T47D (cell line): Measurements from ENCODE around the gene SLC2A4RG.

ENCODE experiments used
- DNase-seq, 2 experiments: peaks; one replicate each; pipeline versions ENCODE4 v3.0.0 to v3.0.0-alpha.2; 2011 to 2012; ENCODE audit warnings: low read depth in 1 of 2, low spot score in 1 of 2
- JUND ChIP-seq: IDR thresholded peaks from 2 replicates; pipeline ENCODE4 v1.6.1; 2012; ENCODE audit warnings: low read depth
- in situ Hi-C: cut with HindIII; loops from 2 replicates; pipeline ENCODE4 v1.10.0; 2016; ENCODE audit warnings: low sequenced_read_pairs, low pct_unique_long_range_greater_than_20kb

Gene SLC2A4RG

DNA sequence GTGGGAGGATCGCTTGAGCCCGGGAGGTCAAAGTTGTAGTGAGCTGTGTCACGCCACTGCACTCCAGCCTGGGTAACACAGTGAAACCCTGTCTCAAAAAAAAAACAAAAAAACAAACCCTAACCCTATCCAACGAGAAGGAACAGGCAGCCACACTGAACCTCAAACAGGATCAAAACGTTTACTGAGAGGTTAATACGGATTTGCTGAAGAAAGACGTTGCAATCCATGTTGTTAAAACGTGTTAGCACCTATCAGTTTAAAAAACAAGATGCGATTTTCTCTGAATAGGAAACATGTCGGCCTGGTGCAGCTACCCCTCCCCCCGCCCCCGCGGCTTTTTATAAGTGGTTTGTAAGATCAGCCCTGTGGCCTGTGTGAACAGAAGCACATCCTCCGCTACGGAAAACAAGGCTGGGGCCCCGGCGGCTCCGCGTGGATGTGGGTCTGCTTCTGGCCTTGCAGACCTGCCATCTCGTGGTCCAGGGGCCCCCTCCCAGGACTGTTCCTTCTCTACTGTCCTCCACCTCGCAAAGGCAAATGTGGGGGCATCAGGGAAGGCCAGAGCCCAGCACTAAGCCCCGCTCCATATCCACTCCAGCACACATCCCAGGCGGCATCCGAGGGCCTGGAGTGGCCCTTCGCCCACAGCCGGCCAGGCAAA lies 11.4 kb downstream of the SLC2A4RG start:
- DNase-seq: no peak
- in situ Hi-C loops: no loop called here
- no peak for TF ChIP-seq JUND

DNA sequence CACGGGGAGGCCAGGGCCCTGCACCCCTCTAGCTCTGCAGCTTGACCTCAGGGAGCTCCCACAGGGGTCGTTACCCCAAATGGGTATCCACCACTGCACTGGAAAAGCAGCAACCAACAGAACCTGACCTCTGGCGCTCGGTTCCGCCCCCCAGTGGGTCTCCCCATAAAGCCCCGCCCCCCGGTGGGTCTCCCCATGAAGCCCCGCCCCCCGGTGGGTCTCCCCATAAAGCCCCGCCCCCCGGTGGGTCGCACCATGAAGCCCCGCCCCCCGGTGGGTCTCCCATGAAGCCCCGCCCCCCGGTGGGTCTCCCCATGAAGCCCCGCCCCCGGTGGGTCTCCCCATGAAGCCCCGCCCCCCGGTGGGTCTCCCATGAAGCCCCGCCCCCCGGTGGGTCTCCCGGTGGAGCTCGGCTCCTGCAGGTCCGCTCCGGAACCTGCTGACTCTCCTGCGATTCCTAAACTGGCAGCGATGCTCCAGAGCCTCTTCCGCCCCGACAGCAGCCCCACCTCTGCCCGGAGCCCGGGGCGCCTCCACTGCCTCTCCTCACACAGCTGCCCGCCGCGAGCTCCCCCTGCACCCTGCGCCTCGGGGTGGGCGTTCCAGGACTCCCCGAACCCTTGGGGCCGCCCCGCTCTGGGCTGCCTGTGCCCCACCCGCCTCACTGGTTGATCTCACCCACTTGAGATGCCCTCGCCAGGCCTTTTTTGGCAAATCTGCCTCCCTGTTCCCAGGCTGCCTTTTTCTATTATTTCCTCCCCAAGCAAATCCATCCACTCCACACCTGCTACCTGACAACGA lies 12.1 kb downstream of the SLC2A4RG start:
- no peak for DNase-seq
- in situ Hi-C loops: no loop called here
- no peak for TF ChIP-seq JUND

DNA sequence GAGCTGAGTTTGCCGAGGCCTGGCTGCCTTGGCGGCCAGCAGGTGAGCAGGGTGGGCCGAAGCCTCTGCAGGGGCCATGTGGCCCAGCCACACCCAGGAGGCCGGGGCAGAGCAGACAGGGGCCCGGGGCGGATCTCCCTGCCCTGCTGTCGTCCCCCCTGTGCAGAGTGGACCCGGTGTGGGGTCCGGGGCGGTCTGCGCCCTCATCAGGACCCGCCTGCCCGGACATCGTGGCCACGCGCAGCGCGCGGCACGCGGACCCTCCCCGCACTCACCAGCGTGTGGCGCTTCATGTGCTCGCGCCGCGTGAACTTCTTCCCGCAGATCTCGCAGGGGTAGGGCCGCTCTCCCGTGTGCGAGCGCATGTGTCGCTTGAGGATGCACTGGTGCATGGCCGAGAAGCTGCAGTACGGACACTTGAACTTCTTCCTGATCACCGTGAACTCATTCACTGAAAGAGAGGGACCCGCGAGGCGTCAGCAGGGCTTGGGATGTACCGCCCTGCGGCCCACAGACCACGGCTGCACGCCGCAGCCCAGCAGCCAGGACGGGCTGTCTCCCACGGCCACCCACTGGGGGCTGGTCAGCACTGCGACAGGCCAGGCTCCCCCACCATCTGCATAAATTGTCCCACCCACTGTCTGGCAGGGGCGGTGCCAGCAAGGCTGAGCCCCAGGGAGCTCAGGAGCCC lies 13.0 kb downstream of the SLC2A4RG start:
- in situ Hi-C loops: no loop called here

DNA sequence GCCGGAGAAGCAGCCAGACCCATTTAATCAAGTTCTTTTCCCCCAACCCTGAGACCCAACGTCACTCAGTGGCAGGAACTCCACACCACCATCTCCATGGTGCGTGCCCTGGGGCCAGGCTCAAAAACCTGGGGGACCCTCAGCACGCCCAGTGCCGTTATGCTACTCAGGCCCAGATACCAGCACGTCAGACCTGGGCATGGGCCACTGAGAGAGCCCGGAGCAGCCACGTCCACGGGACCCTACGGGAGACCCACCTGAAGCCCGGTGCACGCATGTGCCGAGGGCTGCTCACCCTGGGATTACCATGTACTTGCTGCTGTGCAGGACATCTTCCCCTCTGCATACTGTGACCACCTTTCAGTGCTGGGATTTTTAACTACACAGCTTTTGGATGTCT lies 13.8 kb downstream of the SLC2A4RG start:
- no peak for TF ChIP-seq JUND
- no peak for DNase-seq
- in situ Hi-C loops: no loop called here

More for the DNA sequence above, 13.0 kb downstream of the SLC2A4RG start:
- TF ChIP-seq JUND: no peak
- no peak for DNase-seq

DNA sequence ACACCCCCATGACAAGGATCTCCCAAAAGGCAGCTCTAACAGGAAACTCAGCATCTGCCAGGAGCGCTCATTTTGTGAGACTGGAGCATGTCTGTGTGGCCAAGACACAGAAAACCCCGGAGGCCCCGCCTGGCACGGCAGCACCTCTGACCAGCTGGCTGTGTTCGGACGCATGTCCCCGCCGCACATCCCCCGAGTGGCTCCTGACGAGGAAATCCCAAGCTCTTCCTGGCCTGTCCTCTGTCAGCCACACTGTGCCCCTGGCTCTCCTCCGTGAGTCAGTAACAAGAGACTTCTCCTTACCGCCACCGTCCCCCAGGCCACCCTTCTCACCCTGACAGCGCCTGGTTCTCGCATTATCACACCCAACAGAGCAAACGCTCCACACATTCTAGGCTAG lies 14.4 kb downstream of the SLC2A4RG start:
- no peak for DNase-seq
- in situ Hi-C loops: no loop called here
- TF ChIP-seq JUND: no peak

DNA sequence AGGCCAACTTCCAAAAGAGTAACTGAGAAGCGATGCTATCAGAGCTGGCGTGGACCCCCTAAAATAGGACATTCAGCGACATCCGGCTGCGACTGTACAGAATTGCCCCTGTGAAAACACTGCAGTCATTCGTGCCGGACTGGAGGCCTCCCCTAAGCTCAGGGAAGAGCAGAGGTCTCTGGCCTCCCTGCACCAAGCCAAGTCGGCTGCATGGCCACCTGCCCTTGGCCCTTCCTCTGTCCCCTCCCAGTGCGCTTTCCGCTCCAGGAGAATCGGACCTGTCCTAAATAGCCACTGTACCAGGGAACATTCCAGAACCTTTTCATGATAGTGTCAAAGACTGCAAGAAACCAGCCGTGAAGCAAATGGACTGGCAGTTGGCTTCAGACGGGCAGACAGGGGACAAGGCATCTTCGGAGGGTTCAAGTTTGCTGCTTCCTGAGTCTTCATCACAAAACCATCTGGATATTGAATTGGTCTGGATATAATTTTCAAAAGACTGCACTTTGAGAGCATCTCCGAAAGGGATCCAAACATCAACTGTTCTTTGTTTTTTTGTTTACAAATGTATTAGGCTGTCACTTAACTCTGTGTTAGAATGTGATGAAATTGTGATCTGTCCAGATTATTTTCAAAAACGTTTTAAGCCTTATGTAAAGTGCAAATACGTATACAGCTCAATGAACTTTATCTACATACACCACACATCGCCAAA lies 16.5 kb downstream of the SLC2A4RG start:
- no peak for TF ChIP-seq JUND
- DNase-seq: peak in 1 of 2 experiments; percentile 44
- in situ Hi-C loops: no loop called here

DNA sequence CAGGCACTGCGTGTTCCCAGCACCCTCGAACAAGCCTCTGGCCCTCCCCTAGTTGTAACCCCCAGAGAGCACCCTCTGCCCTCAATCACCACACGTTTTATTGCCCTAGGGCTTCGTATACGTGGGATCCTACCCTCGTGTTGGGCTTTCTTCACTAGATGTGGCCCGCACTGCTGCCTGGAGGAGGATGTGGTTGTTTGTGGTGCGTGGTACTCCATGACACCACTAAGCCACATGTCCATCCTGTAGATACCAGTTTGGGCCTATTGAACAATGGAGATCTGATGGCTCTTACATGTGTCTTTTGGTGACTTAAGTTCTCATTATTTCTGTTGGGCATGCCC lies 17.0 kb downstream of the SLC2A4RG start:
- DNase-seq: no peak
- in situ Hi-C loops: no loop called here

DNA sequence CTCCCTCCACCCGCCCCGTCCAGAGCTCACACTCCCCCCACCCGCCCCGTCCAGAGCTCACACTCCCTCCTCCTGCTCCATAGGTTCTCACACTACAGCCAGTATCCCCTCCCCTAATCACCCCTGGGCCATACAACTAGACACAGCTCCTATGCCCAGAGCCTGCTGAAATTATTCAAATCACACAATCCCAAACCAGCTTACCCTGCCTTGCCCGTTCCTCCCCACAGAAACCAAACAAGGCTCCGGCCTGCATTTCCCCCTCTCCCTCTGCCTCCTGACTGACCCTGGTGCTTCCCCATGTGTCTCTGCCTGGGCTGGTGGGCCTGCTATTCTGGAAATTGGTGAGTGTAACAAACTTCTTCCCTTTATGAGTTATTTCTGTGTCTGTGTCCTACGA lies 18.6 kb downstream of the SLC2A4RG start:
- no peak for DNase-seq
- in situ Hi-C loops: no loop called here
- no peak for TF ChIP-seq JUND

More for the DNA sequence above, 17.0 kb downstream of the SLC2A4RG start:
- TF ChIP-seq JUND: no peak

DNA sequence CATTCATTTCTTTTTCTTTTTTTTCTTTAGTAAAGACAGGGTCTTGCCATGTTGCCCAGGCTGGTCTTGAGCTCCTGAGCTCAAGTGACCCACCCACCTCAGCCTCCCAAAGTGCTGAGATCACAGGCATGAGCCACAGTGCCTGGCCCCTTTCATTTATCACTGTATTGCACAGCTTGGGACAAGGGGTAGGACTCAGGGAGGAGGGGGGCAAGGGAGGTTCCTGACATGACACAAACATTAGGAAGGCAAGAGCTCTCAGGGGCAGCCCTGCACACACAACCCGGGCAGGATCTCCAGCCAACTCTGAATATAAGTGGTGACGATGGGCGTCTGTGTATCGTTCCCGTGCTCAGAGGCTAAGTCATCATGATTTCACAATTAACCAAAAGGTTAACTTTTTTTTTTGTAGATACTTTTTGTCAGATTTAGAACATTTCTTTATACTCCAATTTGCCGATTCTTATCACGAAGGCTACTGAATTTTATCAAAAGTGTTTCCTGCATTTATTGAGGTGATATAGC lies 19.9 kb downstream of the SLC2A4RG start:
- no peak for TF ChIP-seq JUND
- in situ Hi-C loops: no loop called here
- DNase-seq: no peak

DNA sequence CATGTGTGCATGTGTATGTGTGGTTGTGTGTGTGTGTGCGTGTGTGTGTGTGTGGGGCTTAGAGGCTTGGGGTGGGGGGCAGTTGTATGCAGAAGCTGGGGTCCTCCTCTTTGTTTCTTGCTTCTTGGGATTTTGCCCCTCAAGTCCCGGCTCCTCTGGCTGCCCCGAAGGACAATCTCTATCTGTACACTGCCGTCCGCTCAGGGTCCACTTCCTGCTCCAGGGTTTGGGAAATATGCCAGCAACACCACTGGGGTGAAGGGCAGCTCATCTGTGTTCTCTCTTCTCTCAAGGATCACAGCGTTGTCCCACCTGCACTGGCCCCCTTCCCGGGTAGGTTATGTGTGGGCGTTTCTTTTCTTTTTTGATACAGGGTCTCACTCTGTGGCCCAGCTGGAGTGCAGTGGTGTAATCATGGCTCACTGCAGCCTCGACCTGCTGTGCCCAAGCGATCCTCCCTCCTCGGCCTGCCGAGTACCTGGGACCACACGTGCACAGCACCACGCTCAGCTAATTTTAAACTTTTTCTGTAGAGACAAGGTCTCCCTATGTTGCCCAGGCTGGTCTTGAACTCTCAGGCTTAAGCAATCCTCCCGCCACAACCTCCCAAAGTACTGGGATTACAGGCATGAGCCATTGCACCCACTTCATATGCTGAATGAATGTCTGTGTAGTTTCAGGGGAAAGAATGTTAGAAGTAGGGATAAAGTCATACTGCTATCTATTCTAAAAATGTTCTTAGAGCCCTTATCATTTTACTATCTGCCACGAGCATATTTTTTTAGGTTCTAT lies 25.7 kb downstream of the SLC2A4RG start:
- DNase-seq: no peak
- TF ChIP-seq JUND: no peak
- in situ Hi-C loops: no loop called here

DNA sequence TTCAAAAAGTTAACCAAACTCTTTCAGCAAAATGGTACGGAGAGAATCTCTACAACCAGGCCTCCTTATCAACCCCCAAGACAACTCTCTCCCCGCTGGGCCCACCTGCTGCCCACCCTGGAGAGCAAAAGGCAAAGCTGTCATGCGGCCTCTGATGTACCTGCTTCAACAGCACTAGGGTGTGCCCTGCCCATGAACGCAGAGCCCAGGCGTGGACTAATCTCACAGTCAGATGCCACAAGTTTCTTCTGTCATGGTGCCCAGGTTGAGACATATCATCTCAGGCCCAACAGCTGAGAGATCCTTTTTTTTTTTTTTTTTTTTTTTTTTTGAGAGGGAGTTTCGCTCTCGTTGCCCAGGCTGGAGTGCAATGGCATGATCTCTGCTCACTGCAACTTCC lies 26.3 kb downstream of the SLC2A4RG start:
- TF ChIP-seq JUND: no peak
- in situ Hi-C loops: no loop called here
- no peak for DNase-seq
